Spleen (tissue), 11 donors: ENCODE measurements around the gene LNX2. TPM values are rescaled to one million over a fixed set of nuclear protein-coding genes. Genes with fewer than 3 reads are reported as not detected.
A peak's percentile ranks its signal among the peaks of the same experiment; 100 is the strongest.

Source experiments
- DNase-seq: peaks from one replicate; pipeline ENCODE4 v3.0.0-alpha.2; 2020
- H3K27ac ChIP-seq, 8 donors: fragments of 200-600 bp; sonication (generic) in 7 of 8; 1 replicate in 4 of 8; 2 replicates in 4 of 8; pipeline versions ENCODE4 v1.5.0 to v1.8.0; 2016 to 2021; ENCODE audit warnings: inconsistent platforms in 4 of 8, mild to moderate bottlenecking in 4 of 8, moderate library complexity in 1 of 8
- H3K27me3 ChIP-seq, 7 donors: fragments of 200-600 bp; sonication (generic) in 6 of 7; replicated peaks in 1 of 7; 1 replicate in 4 of 7; 2 replicates in 3 of 7; pipeline versions ENCODE4 v1.5.0 to v1.8.0; 2016 to 2021; ENCODE audit warnings: inconsistent platforms in 3 of 7, mild to moderate bottlenecking in 1 of 7
- H3K36me3 ChIP-seq, 6 donors: fragments of 200-600 bp; sonication (generic) in 5 of 6; 1 replicate in 4 of 6; 2 replicates in 2 of 6; pipeline versions ENCODE4 v1.5.0 to v1.8.0; 2016 to 2021; ENCODE audit warnings: inconsistent platforms in 2 of 6
- H3K4me1 ChIP-seq, 6 donors: fragments of 200-600 bp; sonication (generic) in 5 of 6; 1 replicate in 3 of 6; 2 replicates in 3 of 6; pipeline versions ENCODE4 v1.5.0 to v1.8.0; 2016 to 2021; ENCODE audit warnings: inconsistent platforms in 3 of 6
- H3K4me3 ChIP-seq, 8 donors: fragments of 200-600 bp; sonication (generic) in 7 of 8; 1 replicate in 4 of 8; 2 replicates in 4 of 8; pipeline versions ENCODE4 v1.5.0 to v1.8.0; 2016 to 2021; ENCODE audit warnings: inconsistent platforms in 4 of 8, mild to moderate bottlenecking in 4 of 8, moderate library complexity in 2 of 8
- H3K9me3 ChIP-seq, 8 donors: fragments of 200-600 bp; sonication (generic) in 7 of 8; 1 replicate in 4 of 8; 2 replicates in 4 of 8; pipeline versions ENCODE4 v1.5.0 to v1.8.0; 2016 to 2021; ENCODE audit warnings: inconsistent platforms in 4 of 8
- CTCF ChIP-seq, 11 experiments: fragments of 200-600 bp in 7 of 11; fragments of 450-650 bp in 4 of 11; sonication (generic) in 4 of 11; IDR thresholded peaks in 8 of 11; conservative IDR thresholded peaks in 3 of 11; 1 replicate in 7 of 11; 2 replicates in 4 of 11; pipeline versions ENCODE4 v1.4.0 to v1.8.0; 2016 to 2021; ENCODE audit warnings: antibody characterized with exemption in 11 of 11, inconsistent platforms in 4 of 11, mild to moderate bottlenecking in 1 of 11
- POLR2A ChIP-seq, 3 donors: fragments of 450-650 bp; IDR thresholded peaks; one replicate each; pipeline ENCODE4 v1.5.1; 2017; ENCODE audit warnings: antibody characterized with exemption in 3 of 3, mild to moderate bottlenecking in 1 of 3
- POLR2AphosphoS5 ChIP-seq, 3 donors: sonication (generic); formaldehyde crosslinking; IDR thresholded peaks; one replicate each; pipeline ENCODE4 v1.5.1; 2017; ENCODE audit warnings: antibody characterized with exemption in 3 of 3
- WGBS, 5 donors: extraction: QIAGEN DNeasy Blood & Tissue Kit in 3 of 5; methylation state at CpG; one replicate each; pipeline versions ENCODE4 v1.1.5 to v1.1.7; 2013 to 2018; 5-methylcytosine and 5-hydroxymethylcytosine counted together
- intact Hi-C: fragments of 100-400 bp; cut with DNase I; formaldehyde crosslinking; loops from one replicate; pipeline ENCODE4 v1.15.0; 2023; ENCODE audit warnings: low total_unique reads
- polyA plus RNA-seq, 3 donors: library from polyadenylated mRNA; stranded (reverse); fragments of 200-250 nt; gene quantifications; one replicate each; pipeline ENCODE4 v1.2.1, GENCODE V29; 2013
- total RNA-seq, 7 donors: library from RNA; depleted of rRNA in 3 of 7; stranded (reverse); fragments of >200 nt in 3 of 7; fragmentation: NEBNext Ultra II Directional in 4 of 7; extraction: Animal tissue kit (Norgen Biotek cat#: 25700) in 4 of 7; gene quantifications; one replicate each; pipeline versions ENCODE4 v1.1.0 to v1.2.1, GENCODE V29; 2016 to 2021
- donor health status: healthy with polysubstance abuse.
- donor health status: DM: no; HTN: no; CAD: no; lungs with moderate emphysema.
- donor health status: DM: no; HTN: no; CAD: no.
- donor health status: Bipolar disorder and iron deficiency.
- donor health status: healthy.
- donor health status: DM: no; HTN: no; CAD: no.
- donor health status: DM: yes; HTN: yes; CAD: no.

LNX2 gene
- total and polyA plus RNA-seq, 10 donors: 1.8 to 8.8 (median 6.7) TPM

GRCh38 chr13:27524981-27525975 is 95.1 kb downstream of the LNX2 start:
- DNase-seq: no peak
- no peak for TF ChIP-seq POLR2A (IDR thresholded peaks at IDR 0.05)
- TF ChIP-seq POLR2AphosphoS5 (IDR thresholded peaks at IDR 0.05): no peak
- no peak for TF ChIP-seq CTCF (IDR thresholded peaks at IDR 0.05 in 8 of 11, conservative IDR thresholded peaks at IDR 0.05 in 3 of 11)
- intact Hi-C loops: no loop called here
- no peak overlapping the region for H3K27ac ChIP-seq
- 80 to 93% (median 90%) methylated on average over 14 of the region's 14 CpGs for WGBS, 5 donors
- no peaks in the 10 kb centered on the region for H3K27me3 ChIP-seq
- peaks cover 0 to 14% (median 2%) of the 10 kb centered on the region in 6 donors for H3K4me1 ChIP-seq
- H3K4me3 ChIP-seq: no peak overlapping the region
- H3K9me3 ChIP-seq: peaks cover 0 to 10% (median 0%) of the 10 kb centered on the region in 8 donors
- H3K36me3 ChIP-seq: no peaks in the 10 kb centered on the region

DNA sequence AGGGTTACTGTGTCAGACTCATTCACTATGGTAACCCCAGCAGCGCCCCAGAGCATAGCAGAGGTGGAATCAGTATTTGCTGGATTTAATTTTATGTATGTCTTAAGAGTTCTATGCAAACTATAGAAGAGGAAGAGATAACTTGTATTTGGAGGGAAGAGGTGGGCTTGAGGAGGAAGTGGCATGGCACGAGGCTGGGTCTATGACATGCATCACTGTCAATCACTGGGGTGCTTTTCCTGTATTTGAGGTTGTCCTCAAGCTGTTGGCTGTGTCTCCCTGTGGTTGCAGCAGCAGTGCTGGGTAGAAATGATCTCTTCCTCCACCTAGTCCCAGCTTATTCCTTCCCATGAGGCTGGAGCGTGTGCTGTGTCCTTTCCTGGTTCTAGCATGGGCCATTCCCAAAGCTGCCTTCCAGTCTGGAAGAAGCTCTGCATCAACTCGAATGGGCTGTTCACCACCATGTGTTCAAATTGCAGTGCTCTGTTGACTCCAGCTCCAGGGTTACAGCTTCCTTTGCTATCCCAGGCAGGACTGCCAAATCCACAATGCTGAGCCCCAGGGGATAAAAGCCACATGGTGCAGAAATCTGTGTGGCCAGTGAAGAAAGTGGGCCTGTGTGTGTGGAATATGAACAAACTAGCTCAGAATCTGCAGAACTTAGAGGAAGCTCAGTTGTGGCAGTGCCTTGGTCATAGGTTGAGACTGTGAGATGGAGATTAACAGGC is 96.8 kb downstream of the LNX2 start:
- Histone ChIP-seq H3K36me3 (no peaks in the 10 kb centered on the region), H3K9me3 (peaks cover 0 to 8% (median 0%) of the 10 kb centered on the region in 8 donors), H3K27ac (peak overlapping the region in 2 of 8 donors; percentile 15 to 24), H3K27me3 (no peaks in the 10 kb centered on the region), H3K4me1 (peaks cover 0 to 14% (median 2%) of the 10 kb centered on the region in 6 donors), H3K4me3 (no peak overlapping the region)
- intact Hi-C loops: no loop called here
- 49 to 68% (median 58%) methylated on average over 4 of the region's 4 CpGs for WGBS, 5 donors
- TF ChIP-seq CTCF (IDR thresholded peaks at IDR 0.05 in 8 of 11, conservative IDR thresholded peaks at IDR 0.05 in 3 of 11) (no peak), POLR2AphosphoS5 (IDR thresholded peaks at IDR 0.05) (no peak), POLR2A (IDR thresholded peaks at IDR 0.05) (no peak)
- no peak for DNase-seq

DNA sequence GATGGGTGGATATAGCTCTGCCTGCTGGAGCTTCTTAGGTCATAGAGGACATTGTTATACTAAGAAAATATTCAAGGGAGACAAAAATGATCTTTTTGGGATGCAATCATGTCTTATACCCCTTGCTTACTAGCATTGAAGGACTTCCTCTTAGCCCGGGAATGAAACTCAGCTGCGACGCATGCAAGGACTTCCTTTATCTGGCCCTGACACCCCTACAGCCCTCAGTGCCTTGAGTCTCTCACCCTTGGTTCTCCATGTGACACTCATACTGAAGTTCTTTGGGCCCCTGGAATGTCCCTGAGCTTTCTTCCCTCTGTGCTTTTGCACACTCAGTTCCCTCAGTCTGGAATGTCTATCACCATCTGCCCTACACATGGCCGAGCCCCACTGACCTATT is 97.5 kb downstream of the LNX2 start:
- Histone ChIP-seq H3K36me3 (no peaks in the 10 kb centered on the region), H3K27me3 (no peaks in the 10 kb centered on the region), H3K27ac (peak overlapping the region in 1 of 8 donors; percentile 15), H3K4me1 (peaks cover 0 to 14% (median 2%) of the 10 kb centered on the region in 6 donors), H3K4me3 (no peak overlapping the region), H3K9me3 (peaks cover 0 to 1% (median 0%) of the 10 kb centered on the region in 8 donors)
- DNase-seq: no peak
- intact Hi-C loops: no loop called here
- TF ChIP-seq CTCF (IDR thresholded peaks at IDR 0.05 in 8 of 11, conservative IDR thresholded peaks at IDR 0.05 in 3 of 11): no peak
- TF ChIP-seq POLR2A (IDR thresholded peaks at IDR 0.05): no peak
- TF ChIP-seq POLR2AphosphoS5 (IDR thresholded peaks at IDR 0.05): no peak
- WGBS, 5 donors: 9 to 32% (median 25%) methylated on average over 3 to 4 of the region's 4 CpGs
